GM21825 (cell line): Measurements from ENCODE around the gene SLC25A25.
"Not testable (repeated sequence)": the region's sequence is repeated elsewhere in the genome, so short reads cannot be mapped to it uniquely, and the experiment has no call there.

Source experiments
- ATAC-seq: cut with Tn5 transposase; IDR thresholded peaks from one replicate; pipeline ENCODE4 v1.9.1; 2021; ENCODE audit warnings: mild to moderate bottlenecking, moderate library complexity; ENCODE audit not compliant: unreplicated experiment

SLC25A25 gene

GRCh38 chr9:128067645-128068385 is at the start of gene SLC25A25:
TSS of gene SLC25A25 (plus strand) at chr9:128068232. CDS start at chr9:128068320, 88 bp downstream.
- ATAC-seq, result peak; percentile 62

GRCh38 chr9:128020692-128021091 is 47.3 kb upstream of the SLC25A25 start:
- ATAC-seq, result no peak

GRCh38 chr9:128021098-128021497 is 46.9 kb upstream of the SLC25A25 start:
- no peak for ATAC-seq

GRCh38 chr9:128022886-128023285 is 45.1 kb upstream of the SLC25A25 start:
- no peak for ATAC-seq

- not testable (repeated sequence) for ATAC-seq
Measured at GRCh38 chr9:128023671-128024070, 44.4 kb upstream of the SLC25A25 start.

- no peak for ATAC-seq
Measured at GRCh38 chr9:128024761-128025308, 43.2 kb upstream of the SLC25A25 start.

- no peak for ATAC-seq
Measured at GRCh38 chr9:128025736-128026135, 42.3 kb upstream of the SLC25A25 start.

- peak; percentile 45 for ATAC-seq
Measured at GRCh38 chr9:128026255-128026772, 41.7 kb upstream of the SLC25A25 start.

GRCh38 chr9:128026773-128027541 is 41.1 kb upstream of the SLC25A25 start:
- peak; percentile 22 for ATAC-seq

GRCh38 chr9:128027705-128028104 is 40.3 kb upstream of the SLC25A25 start:
- ATAC-seq, result no peak

- no peak for ATAC-seq
Measured at GRCh38 chr9:128033609-128034008, 34.4 kb upstream of the SLC25A25 start.

- peak; percentile 38 for ATAC-seq
Measured at GRCh38 chr9:128034821-128035652, 33.0 kb upstream of the SLC25A25 start.

- ATAC-seq, result not testable (repeated sequence)
Measured at GRCh38 chr9:128036522-128036921, 31.5 kb upstream of the SLC25A25 start.

GRCh38 chr9:128040783-128041182 is 27.2 kb upstream of the SLC25A25 start:
- not testable (repeated sequence) for ATAC-seq

GRCh38 chr9:128042043-128042442 is 26.0 kb upstream of the SLC25A25 start:
- no peak for ATAC-seq

GRCh38 chr9:128043467-128043868 is 24.6 kb upstream of the SLC25A25 start:
- ATAC-seq, result no peak

- ATAC-seq, result not testable (repeated sequence)
Measured at GRCh38 chr9:128045409-128045808, 22.6 kb upstream of the SLC25A25 start.

GRCh38 chr9:128045831-128046230 is 22.2 kb upstream of the SLC25A25 start:
- ATAC-seq, result no peak

- ATAC-seq, result no peak
Measured at GRCh38 chr9:128047231-128047630, 20.8 kb upstream of the SLC25A25 start.

- no peak for ATAC-seq
Measured at GRCh38 chr9:128048663-128049062, 19.4 kb upstream of the SLC25A25 start.

- no peak for ATAC-seq
Measured at GRCh38 chr9:128049843-128050242, 18.2 kb upstream of the SLC25A25 start.
